Small intestine (tissue), 7 donors: Measurements from ENCODE around the gene UPK3A. TPM values are rescaled to one million over a fixed set of nuclear protein-coding genes. Genes with fewer than 3 reads are reported as not detected.

ENCODE experiments used
- DNase-seq, 2 donors: peaks; one replicate each; pipeline versions ENCODE4 v3.0.0 to v3.0.0-alpha.2; 2013
- FAIRE-seq: peaks from 2 replicates; lab custom pipeline; 2012; peaks lifted over from hg19 to GRCh38; lab: Jason Lieb, UNC
- H3K27ac ChIP-seq, 3 donors: one replicate each; pipeline ENCODE4 v1.5.1; 2013; ENCODE audit warnings: low read length in 2 of 3, mild to moderate bottlenecking in 2 of 3, control low read depth in 1 of 3, inconsistent platforms in 1 of 3, low read depth in 1 of 3, moderate library complexity in 1 of 3
- H3K27me3 ChIP-seq, 3 donors: one replicate each; pipeline ENCODE4 v1.6.1; 2013; ENCODE audit warnings: low read length in 3 of 3, inconsistent platforms in 1 of 3; ENCODE audit not compliant: control insufficient read depth in 3 of 3, insufficient read depth in 3 of 3
- H3K36me3 ChIP-seq, 3 donors: one replicate each; pipeline ENCODE4 v1.6.1; 2013; ENCODE audit warnings: low read length in 3 of 3, inconsistent platforms in 1 of 3, low read depth in 1 of 3, mild to moderate bottlenecking in 1 of 3, moderate library complexity in 1 of 3; ENCODE audit not compliant: control insufficient read depth in 3 of 3, insufficient read depth in 2 of 3
- H3K4me1 ChIP-seq, 3 donors: one replicate each; pipeline ENCODE4 v1.6.1; 2013; ENCODE audit warnings: low read length in 2 of 3, inconsistent platforms in 1 of 3, low read depth in 1 of 3, mild to moderate bottlenecking in 1 of 3, moderate library complexity in 1 of 3; ENCODE audit not compliant: control insufficient read depth in 3 of 3, insufficient read depth in 2 of 3
- H3K4me3 ChIP-seq, 3 donors: one replicate each; pipeline ENCODE4 v1.5.1; 2013; ENCODE audit warnings: low read length in 3 of 3, control low read depth in 1 of 3, inconsistent platforms in 1 of 3, low read depth in 1 of 3, mild to moderate bottlenecking in 1 of 3, moderate library complexity in 1 of 3
- H3K9me3 ChIP-seq, 2 donors: one replicate each; pipeline ENCODE4 v1.6.1; 2013; ENCODE audit warnings: low read depth in 1 of 2, low read length in 1 of 2; ENCODE audit not compliant: control insufficient read depth in 2 of 2, insufficient read depth in 1 of 2
- WGBS, 3 donors: extraction: QIAGEN DNeasy Blood & Tissue Kit; methylation state at CpG; one replicate each; pipeline ENCODE4 v1.1.7; 2013; 5-methylcytosine and 5-hydroxymethylcytosine counted together
- polyA plus RNA-seq, 4 donors: library from polyadenylated mRNA; stranded (reverse) in 3 of 4; unstranded in 1 of 4; fragments of 200-250 nt in 3 of 4; fragments of 120-200 nt in 1 of 4; gene quantifications; one replicate each; pipeline versions ENCODE4 v1.2.1 to v1.2.3, GENCODE V29; 2013
- donor health status: healthy with polysubstance abuse.
- donor health status: control.
- donor health status: control.
- donor health status: Bipolar disorder and iron deficiency.
- donor health status: healthy.

UPK3A gene
- polyA plus RNA-seq, 4 donors, result 0.36 to 306 TPM; not detected in 2

GRCh38 chr22:45280587-45280980 is 4.2 kb upstream of the UPK3A start:
- 77 to 88% (median 85%) methylated on average over 3 of the region's 3 CpGs for WGBS, 3 donors
- Histone ChIP-seq H3K9me3 (no peaks in the 10 kb centered on the region), H3K27me3 (no peaks in the 10 kb centered on the region), H3K27ac (peak overlapping the region in 2 of 3 donors; percentile 63 to 82), H3K4me1 (peaks cover 0 to 45% (median 4%) of the 10 kb centered on the region in 3 donors), H3K4me3 (no peak overlapping the region), H3K36me3 (no peaks in the 10 kb centered on the region)
- DNase-seq, result peak in 1 of 2 donors; percentile 58
- no peak for FAIRE-seq

- peak in 1 of 2 donors; percentile 55 for DNase-seq
- WGBS, 3 donors, result 40 to 54% (median 52%) methylated on average over 3 of the region's 3 CpGs
- Histone ChIP-seq H3K4me1 (peaks cover 0 to 50% (median 4%) of the 10 kb centered on the region in 3 donors), H3K27ac (peak overlapping the region in 1 of 3 donors; percentile 63), H3K4me3 (no peak overlapping the region), H3K9me3 (no peaks in the 10 kb centered on the region), H3K27me3 (no peaks in the 10 kb centered on the region), H3K36me3 (no peaks in the 10 kb centered on the region)
- no peak for FAIRE-seq
Measured at GRCh38 chr22:45281010-45281409, 3.7 kb upstream of the UPK3A start.

GRCh38 chr22:45285263-45286058 is 712 bp downstream of the UPK3A start:
- peak in 1 of 2 donors; percentile 56 for DNase-seq
- peaks cover 0 to 9% (median 0%) of the 10 kb centered on the region in 3 donors for H3K36me3 ChIP-seq
- H3K27me3 ChIP-seq, result no peaks in the 10 kb centered on the region
- peaks cover 2 to 45% (median 4%) of the 10 kb centered on the region in 3 donors for H3K4me1 ChIP-seq
- H3K9me3 ChIP-seq, result no peaks in the 10 kb centered on the region
- H3K4me3 ChIP-seq, result peak overlapping the region in 1 of 3 donors; percentile 73
- FAIRE-seq, result no peak
- 61 to 79% (median 73%) methylated on average over 16 of the region's 16 CpGs for WGBS, 3 donors
- peak overlapping the region in 1 of 3 donors; percentile 94 for H3K27ac ChIP-seq

GRCh38 chr22:45286854-45287551 is 2.3 kb downstream of the UPK3A start:
- peaks cover 2 to 40% (median 4%) of the 10 kb centered on the region in 3 donors for H3K4me1 ChIP-seq
- H3K4me3 ChIP-seq, result no peak overlapping the region
- FAIRE-seq, result no peak
- peaks cover 0 to 9% (median 0%) of the 10 kb centered on the region in 3 donors for H3K36me3 ChIP-seq
- no peaks in the 10 kb centered on the region for H3K27me3 ChIP-seq
- H3K27ac ChIP-seq, result peak overlapping the region in 1 of 3 donors; percentile 94
- peak in 1 of 2 donors; percentile 67 for DNase-seq
- WGBS, 3 donors, result 76 to 79% (median 77%) methylated on average over 12 of the region's 12 CpGs
- no peaks in the 10 kb centered on the region for H3K9me3 ChIP-seq

- DNase-seq, result peak; percentile 68 to 86
- Histone ChIP-seq H3K9me3 (no peaks in the 10 kb centered on the region), H3K27me3 (no peaks in the 10 kb centered on the region), H3K27ac (peak overlapping the region in 1 of 3 donors; percentile 68), H3K4me1 (peaks cover 0 to 22% (median 2%) of the 10 kb centered on the region in 3 donors), H3K4me3 (no peak overlapping the region), H3K36me3 (peaks cover 0 to 9% (median 0%) of the 10 kb centered on the region in 3 donors)
- no peak for FAIRE-seq
- 33 to 54% (median 47%) methylated on average over 18 of the region's 18 CpGs for WGBS, 3 donors
Measured at GRCh38 chr22:45290410-45290936, 5.7 kb downstream of the UPK3A start.

- Histone ChIP-seq H3K4me3 (no peak overlapping the region), H3K27ac (no peak overlapping the region), H3K9me3 (no peaks in the 10 kb centered on the region), H3K27me3 (no peaks in the 10 kb centered on the region), H3K4me1 (peaks cover 0 to 14% (median 2%) of the 10 kb centered on the region in 3 donors), H3K36me3 (peaks cover 0 to 9% (median 0%) of the 10 kb centered on the region in 3 donors)
- WGBS, 3 donors, result 73 to 86% (median 84%) methylated on average over 8 of the region's 8 CpGs
- DNase-seq (no peak), FAIRE-seq (no peak)
Measured at GRCh38 chr22:45291061-45291930, 6.5 kb downstream of the UPK3A start.

- FAIRE-seq, result no peak
- no peak for DNase-seq
- 70 to 85% (median 79%) methylated on average over 9 of the region's 9 CpGs for WGBS, 3 donors
Measured at GRCh38 chr22:45291931-45292290, 7.2 kb downstream of the UPK3A start.

More at GRCh38 chr22:45291931-45292290, 7.2 kb downstream of the UPK3A start:
- H3K4me1 ChIP-seq, result peaks cover 0 to 14% (median 2%) of the 10 kb centered on the region in 3 donors
- H3K36me3 ChIP-seq, result peaks cover 0 to 9% (median 0%) of the 10 kb centered on the region in 3 donors
- H3K27me3 ChIP-seq, result no peaks in the 10 kb centered on the region
- no peaks in the 10 kb centered on the region for H3K9me3 ChIP-seq
- no peak overlapping the region for H3K27ac ChIP-seq
- H3K4me3 ChIP-seq, result no peak overlapping the region
